Measurements from ENCODE around the gene EDDM3A. TPM values are rescaled to one million over a fixed set of nuclear protein-coding genes. Genes with fewer than 3 reads are reported as not detected.

Gene EDDM3A
- total RNA-seq, 1 experiment from 2014 or later = not detected

GRCh38 chr14:20719777-20720176 is 25.9 kb upstream of the EDDM3A start:
- ChIA-PET POLR2A (ENCODE audit: unreplicated experiment) (interaction anchor here (0.6 to 1.0 kb wide), 2 partner anchors 12 to 735 kb away, joined by 3 to 10 read pairs; no protein-coding TSS in a partner anchor), CTCF (interaction anchor here (0.7 kb wide), 1 partner anchor 753 kb away, joined by 3 read pairs; no protein-coding TSS in a partner anchor)
- H3K4me3 ChIP-seq = no peak overlapping the region
- no peaks in the 10 kb centered on the region for H3K27me3 ChIP-seq (ENCODE audit: insufficient read depth, low read depth)
- H3K4me2 ChIP-seq = peak overlapping the region; percentile 25
- H3F3A ChIP-seq (ENCODE audit: insufficient read depth, low read depth) = no peaks in the 10 kb centered on the region
- H2AFZ ChIP-seq = no peak overlapping the region
- 0 out of 2 replicates have a peak, but pooled peaks cover 4% of the 10 kb centered on the region for H3K4me1 ChIP-seq (replicated peaks; ENCODE audit: insufficient read depth)
- TF ChIP-seq CTCF (conservative IDR thresholded peaks at IDR 0.05) (no peak), EZH2 (IDR thresholded peaks at IDR 0.05; ENCODE audit: low read depth) (no peak)
- BruUV-seq (replicated peaks) = no TSS peak
- DNase-seq = peak; percentile 31 to 80
- no peak overlapping the region for H3K27ac ChIP-seq
- no peaks in the 10 kb centered on the region for H3K36me3 ChIP-seq (ENCODE audit: low read depth)
- H3K9me3 ChIP-seq (ENCODE audit: insufficient read depth, low read depth) = no peaks in the 10 kb centered on the region
- H3K9me2 ChIP-seq (ENCODE audit: insufficient read depth) = no peaks in the 10 kb centered on the region
- no peaks in the 10 kb centered on the region for H3K79me2 ChIP-seq (ENCODE audit: low read depth)
- intact Hi-C loops (cut with micrococcal nuclease; ENCODE audit: unreplicated experiment) = no loop called here
- H4K20me1 ChIP-seq (ENCODE audit: insufficient read depth) = no peaks in the 10 kb centered on the region

- H3F3A ChIP-seq (ENCODE audit: insufficient read depth, low read depth) = no peaks in the 10 kb centered on the region
- ChIA-PET CTCF (no interaction called here), POLR2A (ENCODE audit: unreplicated experiment) (no interaction called here)
- H3K9me2 ChIP-seq (ENCODE audit: insufficient read depth) = no peaks in the 10 kb centered on the region
- TF ChIP-seq EZH2 (IDR thresholded peaks at IDR 0.05; ENCODE audit: low read depth) (no peak), CTCF (conservative IDR thresholded peaks at IDR 0.05) (no peak)
- no peaks in the 10 kb centered on the region for H4K20me1 ChIP-seq (ENCODE audit: insufficient read depth)
- 0 out of 2 replicates have a peak, but pooled peaks cover 4% of the 10 kb centered on the region for H3K4me1 ChIP-seq (replicated peaks; ENCODE audit: insufficient read depth)
- H3K27ac ChIP-seq = no peak overlapping the region
- no peaks in the 10 kb centered on the region for H3K27me3 ChIP-seq (ENCODE audit: insufficient read depth, low read depth)
- no peak overlapping the region for H3K4me3 ChIP-seq
- no peaks in the 10 kb centered on the region for H3K36me3 ChIP-seq (ENCODE audit: low read depth)
- intact Hi-C loops (cut with micrococcal nuclease; ENCODE audit: unreplicated experiment) = no loop called here
- no peaks in the 10 kb centered on the region for H3K79me2 ChIP-seq (ENCODE audit: low read depth)
- H3K4me2 ChIP-seq = no peak overlapping the region
- DNase-seq = no peak
- H2AFZ ChIP-seq = no peak overlapping the region
- BruUV-seq (replicated peaks) = no TSS peak
- H3K9me3 ChIP-seq (ENCODE audit: insufficient read depth, low read depth) = no peaks in the 10 kb centered on the region
These were observed 24.9 kb upstream of the EDDM3A start for GRCh38 chr14:20720741-20721140.

GRCh38 chr14:20722016-20722415 is 23.7 kb upstream of the EDDM3A start:
- H3K4me3 ChIP-seq = no peak overlapping the region
- H3K4me2 ChIP-seq = no peak overlapping the region
- no peaks in the 10 kb centered on the region for H3F3A ChIP-seq (ENCODE audit: insufficient read depth, low read depth)
- H2AFZ ChIP-seq = no peak overlapping the region
- no peaks in the 10 kb centered on the region for H4K20me1 ChIP-seq (ENCODE audit: insufficient read depth)
- intact Hi-C loops (cut with micrococcal nuclease; ENCODE audit: unreplicated experiment) = no loop called here
- POLR2A ChIA-PET (ENCODE audit: unreplicated experiment) = no interaction called here
- H3K27ac ChIP-seq = no peak overlapping the region
- 0 out of 2 replicates have a peak, but pooled peaks cover 4% of the 10 kb centered on the region for H3K4me1 ChIP-seq (replicated peaks; ENCODE audit: insufficient read depth)
- CTCF ChIA-PET = no interaction called here
- no peaks in the 10 kb centered on the region for H3K27me3 ChIP-seq (ENCODE audit: insufficient read depth, low read depth)
- no peaks in the 10 kb centered on the region for H3K79me2 ChIP-seq (ENCODE audit: low read depth)
- H3K36me3 ChIP-seq (ENCODE audit: low read depth) = no peaks in the 10 kb centered on the region
- DNase-seq = no peak
- BruUV-seq (replicated peaks) = no TSS peak
- H3K9me3 ChIP-seq (ENCODE audit: insufficient read depth, low read depth) = no peaks in the 10 kb centered on the region
- no peaks in the 10 kb centered on the region for H3K9me2 ChIP-seq (ENCODE audit: insufficient read depth)
- TF ChIP-seq CTCF (conservative IDR thresholded peaks at IDR 0.05) = no peak
- no peak for TF ChIP-seq EZH2 (IDR thresholded peaks at IDR 0.05; ENCODE audit: low read depth)

Data from PC-9 (cell line).